GM18519 (cell line): ENCODE results near the gene CALU.

Experiments used
- ATAC-seq: cut with Tn5 transposase; IDR thresholded peaks from one replicate; pipeline ENCODE4 v1.9.1; 2021; ENCODE audit warnings: mild to moderate bottlenecking, moderate library complexity; ENCODE audit not compliant: unreplicated experiment, low FRiP score

The CALU gene

GRCh38 chr7:128744366-128744905, 5.3 kb downstream of the CALU start:
- no peak for ATAC-seq

- ATAC-seq: no peak
These were observed 6.5 kb downstream of the CALU start for GRCh38 chr7:128745706-128746105.

GRCh38 chr7:128747327-128748079, 8.3 kb downstream of the CALU start:
- no peak for ATAC-seq

GRCh38 chr7:128752251-128752650, 13.1 kb downstream of the CALU start:
- no peak for ATAC-seq

GRCh38 chr7:128755075-128755818, 16.1 kb downstream of the CALU start:
- ATAC-seq: no peak

- no peak for ATAC-seq
These were observed 16.8 kb downstream of the CALU start for GRCh38 chr7:128755819-128756476.

- no peak for ATAC-seq
These were observed 18.0 kb downstream of the CALU start for GRCh38 chr7:128757203-128757602.

GRCh38 chr7:128758553-128758952, 19.4 kb downstream of the CALU start:
- no peak for ATAC-seq

- ATAC-seq: no peak
These were observed 20.1 kb downstream of the CALU start for GRCh38 chr7:128759242-128759641.

- no peak for ATAC-seq
These were observed 24.4 kb downstream of the CALU start for GRCh38 chr7:128763541-128763940.

- no peak for ATAC-seq
These were observed 28.4 kb downstream of the CALU start for GRCh38 chr7:128767475-128768110.

- ATAC-seq: no peak
These were observed 31.1 kb downstream of the CALU start for GRCh38 chr7:128770233-128770632.

GRCh38 chr7:128773604-128774003, 34.4 kb downstream of the CALU start:
- no peak for ATAC-seq

GRCh38 chr7:128774029-128774689, 35.0 kb downstream of the CALU start:
- no peak for ATAC-seq

- ATAC-seq: no peak
These were observed 35.8 kb downstream of the CALU start for GRCh38 chr7:128774921-128775320.

GRCh38 chr7:128775744-128776474, 36.8 kb downstream of the CALU start, which contains the start of gene OPN1SW:
Gene OPN1SW, minus strand, starts transcription at chr7:128775794. Its CDS starts 13 bp downstream, at chr7:128775781.
- ATAC-seq: no peak

- ATAC-seq: no peak
These were observed 38.3 kb downstream of the CALU start for GRCh38 chr7:128777156-128778123.

GRCh38 chr7:128778946-128779345, 39.8 kb downstream of the CALU start:
- no peak for ATAC-seq
